Heart left ventricle (tissue), 16 donors: ENCODE data around the gene LAMB4. TPM values are rescaled to one million over a fixed set of nuclear protein-coding genes. Genes with fewer than 3 reads are reported as not detected.

Source experiments
- ATAC-seq, 4 donors: fragments of 200-7000 bp; cut with Tn5 transposase; one replicate each; pipeline ENCODE4 v1.9.1; 2020 to 2022; ENCODE audit warnings: moderate library complexity in 4 of 4, mild to moderate bottlenecking in 3 of 4, moderate number of reproducible peaks in 1 of 4
- DNase-seq, 5 donors: peaks; one replicate each; pipeline ENCODE4 v3.0.0-alpha.2; 2020
- H3K27ac ChIP-seq, 12 donors: fragments of 200-600 bp; sonication (generic) in 4 of 12; one replicate each; pipeline versions ENCODE4 v1.5.0 to v1.8.0; 2016 to 2022; ENCODE audit warnings: mild to moderate bottlenecking in 2 of 12
- H3K27me3 ChIP-seq, 9 donors: fragments of 200-600 bp; sonication (generic) in 2 of 9; one replicate each; pipeline versions ENCODE4 v1.5.1 to v1.8.0; 2016 to 2022; ENCODE audit warnings: mild to moderate bottlenecking in 3 of 9
- H3K36me3 ChIP-seq, 9 donors: fragments of 200-600 bp; sonication (generic) in 2 of 9; one replicate each; pipeline versions ENCODE4 v1.5.0 to v1.8.0; 2018 to 2022; ENCODE audit warnings: mild to moderate bottlenecking in 2 of 9
- H3K4me1 ChIP-seq, 12 donors: fragments of 200-600 bp; sonication (generic) in 4 of 12; one replicate each; pipeline versions ENCODE4 v1.5.0 to v1.8.0; 2016 to 2022; ENCODE audit warnings: mild to moderate bottlenecking in 3 of 12
- H3K4me3 ChIP-seq, 12 donors: fragments of 200-600 bp; sonication (generic) in 4 of 12; one replicate each; pipeline versions ENCODE4 v1.5.0 to v1.8.0; 2017 to 2022; ENCODE audit warnings: mild to moderate bottlenecking in 9 of 12, moderate library complexity in 4 of 12
- H3K9me3 ChIP-seq, 12 donors: fragments of 200-600 bp; sonication (generic) in 4 of 12; one replicate each; pipeline versions ENCODE4 v1.5.0 to v1.8.0; 2016 to 2022; ENCODE audit warnings: mild to moderate bottlenecking in 1 of 12
- CTCF ChIP-seq, 12 donors: fragments of 200-600 bp; sonication (generic) in 4 of 12; IDR thresholded peaks; one replicate each; pipeline versions ENCODE4 v1.5.0 to v1.8.0; 2018 to 2022; ENCODE audit warnings: antibody characterized with exemption in 12 of 12, mild to moderate bottlenecking in 5 of 12
- POLR2A ChIP-seq, 2 donors: fragments of 450-650 bp; IDR thresholded peaks; one replicate each; pipeline ENCODE4 v1.6.1; 2017; ENCODE audit warnings: antibody characterized with exemption in 2 of 2, mild to moderate bottlenecking in 2 of 2, moderate library complexity in 2 of 2
- WGBS, 4 donors: extraction: QIAGEN DNeasy Blood & Tissue Kit in 2 of 4; methylation state at CpG; one replicate each; pipeline versions ENCODE4 v1.1.5 to v1.1.7; 2013 to 2018; 5-methylcytosine and 5-hydroxymethylcytosine counted together
- intact Hi-C, 10 donors: fragments of 100-400 bp; cut with DNase I; formaldehyde crosslinking; loops; one replicate each; pipeline versions ENCODE4 v1.11.1 to v1.14.2; 2022
- long read RNA-seq, 3 donors: library from polyadenylated mRNA; unstranded; transcript quantifications; one replicate each; pipeline ENCODE4 v2.0.0, GENCODE V29; 2020 to 2021
- polyA plus RNA-seq, 2 donors: library from polyadenylated mRNA; stranded (reverse); fragments of 200-250 nt; gene quantifications; one replicate each; pipeline ENCODE4 v1.2.3, GENCODE V29; 2013
- total RNA-seq, 9 donors: library from RNA; depleted of rRNA in 2 of 9; stranded (reverse); fragments of >200 nt in 2 of 9; fragmentation: NEBNext Ultra II Directional in 3 of 9; extraction: Animal tissue kit (Norgen Biotek cat#: 25700) in 3 of 9; gene quantifications; one replicate each; pipeline versions ENCODE4 v1.1.0 to v1.2.4, GENCODE V29; 2016 to 2023
- donor health status: ischemic (EF 13 %, LVEDD 7.1; RV severe dilation, severe dysfunction).
- donor health status: healthy with polysubstance abuse.
- donor health status: DM: no; HTN: yes; CAD: no.
- donor health status: DM: no; HTN: no; CAD: no.
- donor health status: ischemic (EF 25% LVEDD 6.9; RV normal size, moderate dysfunction).
- donor health status: ischemic (EF 25% LVEDD 5.7; RV mildly dilated, moderate dysfunction).
- donor health status: healthy.
- donor health status: DM: yes; HTN: yes; CAD: no.
- donor health status: ischemic (EF 35%, LVEDD 5.7; RV mildly dilated, moderate dysfunction).
- donor health status: nonischemic (EF 11% LVEDD 7.7; RV severe dilation, severe dysfunction).
- donor health status: DM: yes; HTN: yes; CAD: no.
- donor health status: PGD.
- donor health status: ischemic (EF 29% LVEDD 5.4; RV normal size, mild dysfunction).
- donor health status: nonischemic (EF 23%, LVEDD 6.1; RV moderate dilation, normal function).

The LAMB4 gene
- total RNA-seq (under 1 TPM in 5 of 9 donors, not detected in 4; 0.20 to 0.31 (median 0.26) TPM), polyA plus RNA-seq (under 1 TPM; 0.19 to 0.29 TPM)
- long read RNA-seq, donor 1 = 0 reads
- long read RNA-seq, donor 2 = 0 reads
- long read RNA-seq, donor 3 = 0 reads

GRCh38 chr7:108130261-108130660, at the start of gene LAMB4:
Gene LAMB4, minus strand, starts transcription at chr7:108130361. Its CDS starts 7,197 bp downstream, at chr7:108123164.
- DNase-seq = no peak
- intact Hi-C loops = no loop called here
- 91 to 96% (median 93%) methylated on average over 3 of the region's 3 CpGs for WGBS, 4 donors

GRCh38 chr7:108178398-108178797, 48.2 kb upstream of the LAMB4 start:
- TF ChIP-seq POLR2A (IDR thresholded peaks at IDR 0.05) (no peak), CTCF (IDR thresholded peaks at IDR 0.05) (no peak)
- DNase-seq = no peak
- no peak overlapping the region for H3K4me3 ChIP-seq
- H3K9me3 ChIP-seq = no peaks in the 10 kb centered on the region
- peaks cover 0 to 12% (median 0%) of the 10 kb centered on the region in 9 donors for H3K27me3 ChIP-seq
- H3K4me1 ChIP-seq = no peaks in the 10 kb centered on the region
- H3K27ac ChIP-seq = no peak overlapping the region
- intact Hi-C loops = no loop called here
- ATAC-seq = no peak
- no peaks in the 10 kb centered on the region for H3K36me3 ChIP-seq
- WGBS, 4 donors = 41 to 58% (median 41%) methylated on average over 2 to 3 of the region's 3 CpGs

More at GRCh38 chr7:108130261-108130660, at the start of gene LAMB4:
- no peaks in the 10 kb centered on the region for H3K36me3 ChIP-seq
- H3K27me3 ChIP-seq = no peaks in the 10 kb centered on the region
- no peak within 1 kb of the TSS for H3K4me3 ChIP-seq
- H3K9me3 ChIP-seq = no peaks in the 10 kb centered on the region
- ATAC-seq = no peak
- no peak within 1 kb of the TSS for H3K27ac ChIP-seq
- peaks cover 0 to under 1% (median 0%) of the 10 kb centered on the region in 12 donors for H3K4me1 ChIP-seq
- TF ChIP-seq POLR2A (IDR thresholded peaks at IDR 0.05) (no peak), CTCF (IDR thresholded peaks at IDR 0.05) (no peak)

- no peak for DNase-seq
- Histone ChIP-seq H3K36me3 (no peaks in the 10 kb centered on the region), H3K27ac (no peak overlapping the region), H3K4me1 (no peaks in the 10 kb centered on the region), H3K4me3 (no peak overlapping the region), H3K27me3 (peaks cover 0 to 12% (median 0%) of the 10 kb centered on the region in 9 donors), H3K9me3 (no peaks in the 10 kb centered on the region)
- intact Hi-C loops = no loop called here
- 91 to 94% (median 93%) methylated on average over 8 of the region's 8 CpGs for WGBS, 4 donors
- ATAC-seq = no peak
- TF ChIP-seq POLR2A (IDR thresholded peaks at IDR 0.05) = no peak
- no peak for TF ChIP-seq CTCF (IDR thresholded peaks at IDR 0.05)
Observed at GRCh38 chr7:108171164-108171563, 41.0 kb upstream of the LAMB4 start.

GRCh38 chr7:108170251-108170650, 40.1 kb upstream of the LAMB4 start:
- no peaks in the 10 kb centered on the region for H3K9me3 ChIP-seq
- 63 to 72% (median 67%) methylated on average over 5 of the region's 5 CpGs for WGBS, 4 donors
- intact Hi-C loops = no loop called here
- no peaks in the 10 kb centered on the region for H3K4me1 ChIP-seq
- DNase-seq (no peak), ATAC-seq (no peak)
- H3K36me3 ChIP-seq = no peaks in the 10 kb centered on the region
- TF ChIP-seq CTCF (IDR thresholded peaks at IDR 0.05) = no peak
- no peak for TF ChIP-seq POLR2A (IDR thresholded peaks at IDR 0.05)
- H3K27ac ChIP-seq = no peak overlapping the region
- no peak overlapping the region for H3K4me3 ChIP-seq
- H3K27me3 ChIP-seq = peaks cover 0 to 12% (median 0%) of the 10 kb centered on the region in 9 donors
